ENCODE results near the gene CNGA3.

DNA sequence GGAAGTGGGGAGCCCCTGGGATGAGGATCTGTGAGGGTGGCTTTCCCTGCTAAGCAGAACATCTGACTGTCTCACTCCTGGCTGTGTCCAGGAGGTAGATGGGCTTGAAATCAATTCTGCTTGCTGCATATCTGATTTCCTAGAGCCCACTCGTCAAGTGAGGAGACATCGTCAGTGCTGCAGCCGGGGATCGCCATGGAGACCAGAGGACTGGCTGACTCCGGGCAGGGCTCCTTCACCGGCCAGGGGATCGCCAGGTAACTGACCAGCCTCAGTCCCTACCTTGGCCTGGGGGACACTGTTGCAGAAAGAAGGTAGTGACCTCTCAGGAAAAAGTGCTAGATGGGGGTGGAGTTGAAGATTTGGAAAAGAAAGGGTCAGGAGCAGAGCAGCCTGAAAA, 31.3 kb downstream of the CNGA3 start:
- no peak for TF ChIP-seq POLR2A (IDR thresholded peaks at IDR 0.05)
- TF ChIP-seq, protein P1, sequence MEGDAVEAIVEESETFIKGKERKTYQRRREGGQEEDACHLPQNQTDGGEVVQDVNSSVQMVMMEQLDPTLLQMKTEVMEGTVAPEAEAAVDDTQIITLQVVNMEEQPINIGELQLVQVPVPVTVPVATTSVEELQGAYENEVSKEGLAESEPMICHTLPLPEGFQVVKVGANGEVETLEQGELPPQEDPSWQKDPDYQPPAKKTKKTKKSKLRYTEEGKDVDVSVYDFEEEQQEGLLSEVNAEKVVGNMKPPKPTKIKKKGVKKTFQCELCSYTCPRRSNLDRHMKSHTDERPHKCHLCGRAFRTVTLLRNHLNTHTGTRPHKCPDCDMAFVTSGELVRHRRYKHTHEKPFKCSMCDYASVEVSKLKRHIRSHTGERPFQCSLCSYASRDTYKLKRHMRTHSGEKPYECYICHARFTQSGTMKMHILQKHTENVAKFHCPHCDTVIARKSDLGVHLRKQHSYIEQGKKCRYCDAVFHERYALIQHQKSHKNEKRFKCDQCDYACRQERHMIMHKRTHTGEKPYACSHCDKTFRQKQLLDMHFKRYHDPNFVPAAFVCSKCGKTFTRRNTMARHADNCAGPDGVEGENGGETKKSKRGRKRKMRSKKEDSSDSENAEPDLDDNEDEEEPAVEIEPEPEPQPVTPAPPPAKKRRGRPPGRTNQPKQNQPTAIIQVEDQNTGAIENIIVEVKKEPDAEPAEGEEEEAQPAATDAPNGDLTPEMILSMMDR (IDR thresholded peaks at IDR 0.05), result no peak

Data from breast epithelium (tissue), 3 donors.